Aorta (tissue), 5 donors: ENCODE data around the gene TBC1D1. TPM values are rescaled to one million over a fixed set of nuclear protein-coding genes. Genes with fewer than 3 reads are reported as not detected.

Source experiments
- ATAC-seq: fragments of 200-7000 bp; cut with Tn5 transposase; one replicate; pipeline ENCODE4 v1.9.1; 2022; ENCODE audit warnings: moderate library complexity; ENCODE audit not compliant: low FRiP score
- DNase-seq, 2 donors: peaks; one replicate each; pipeline ENCODE4 v3.0.0-alpha.2; 2020
- H3K27ac ChIP-seq, 2 donors: one replicate each; pipeline ENCODE4 v1.5.1; 2013; ENCODE audit warnings: low read length in 2 of 2, mild to moderate bottlenecking in 2 of 2, moderate library complexity in 2 of 2, control low read depth in 1 of 2, inconsistent platforms in 1 of 2, low read depth in 1 of 2
- H3K27me3 ChIP-seq, 2 donors: one replicate each; pipeline ENCODE4 v1.6.1; 2013; ENCODE audit warnings: control low read depth in 1 of 2, low read length in 1 of 2, mild to moderate bottlenecking in 1 of 2, moderate library complexity in 1 of 2; ENCODE audit not compliant: insufficient read depth in 2 of 2, control insufficient read depth in 1 of 2
- H3K36me3 ChIP-seq, 2 donors: one replicate each; pipeline ENCODE4 v1.6.1; 2013; ENCODE audit warnings: control low read depth in 1 of 2, low read length in 1 of 2, mild to moderate bottlenecking in 1 of 2; ENCODE audit not compliant: insufficient read depth in 2 of 2, control insufficient read depth in 1 of 2
- H3K4me1 ChIP-seq, 2 donors: one replicate each; pipeline ENCODE4 v1.6.1; 2013; ENCODE audit warnings: low read length in 2 of 2, control low read depth in 1 of 2, mild to moderate bottlenecking in 1 of 2, moderate library complexity in 1 of 2; ENCODE audit not compliant: insufficient read depth in 2 of 2, control insufficient read depth in 1 of 2
- H3K4me3 ChIP-seq, 2 donors: one replicate each; pipeline ENCODE4 v1.5.1; 2013; ENCODE audit warnings: low read length in 2 of 2, control low read depth in 1 of 2, mild to moderate bottlenecking in 1 of 2
- H3K9me3 ChIP-seq: one replicate; pipeline ENCODE4 v1.6.1; 2013; ENCODE audit warnings: mild to moderate bottlenecking, low read length; ENCODE audit not compliant: control insufficient read depth
- WGBS, 2 donors: extraction: QIAGEN DNeasy Blood & Tissue Kit; methylation state at CpG; one replicate each; pipeline ENCODE4 v1.1.7; 2013; 5-methylcytosine and 5-hydroxymethylcytosine counted together
- intact Hi-C, 2 donors: fragments of 100-400 bp; cut with DNase I; formaldehyde crosslinking; loops; one replicate each; pipeline versions ENCODE4 v1.14.2 to v1.15.0; 2022
- polyA plus RNA-seq, 2 donors: library from polyadenylated mRNA; stranded (reverse); fragments of 200-250 nt; gene quantifications; one replicate each; pipeline ENCODE4 v1.2.3, GENCODE V29; 2013
- total RNA-seq, 2 donors: library from RNA; stranded (reverse); fragmentation: NEBNext Ultra II Directional; extraction: Animal tissue kit (Norgen Biotek cat#: 25700); gene quantifications; one replicate each; pipeline ENCODE4 v1.2.1, GENCODE V29; 2021
- donor health status: healthy with polysubstance abuse.
- donor health status: Bipolar disorder and iron deficiency.
- donor health status: DM: no; HTN: no; CAD: no.
- donor health status: DM: no; HTN: no; CAD: no.
- donor health status: DM: yes; HTN: yes; CAD: no.

The TBC1D1 gene
- total and polyA plus RNA-seq, 4 donors: 66.4 to 219 (median 115) TPM

DNA sequence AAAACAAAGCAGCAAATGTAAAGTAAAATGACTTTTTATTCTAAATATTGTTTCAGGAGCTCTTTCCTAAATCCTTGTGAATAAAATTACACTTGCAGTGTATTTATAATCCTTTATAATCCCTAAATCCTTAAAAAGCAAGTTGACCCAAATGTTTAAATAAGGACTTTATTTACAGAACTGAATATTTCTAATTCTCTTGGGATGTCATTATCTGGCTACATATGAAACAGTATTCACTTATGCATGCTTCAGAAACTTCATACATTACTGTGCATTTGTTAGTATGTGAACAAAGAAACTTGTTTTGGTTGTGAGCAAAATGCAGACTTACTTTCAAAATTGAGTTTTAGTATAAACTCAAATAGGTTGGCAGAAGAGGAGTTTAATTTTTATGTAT lies 118.5 kb downstream of the TBC1D1 start:
- intact Hi-C loops: no loop called here
- ATAC-seq (no peak), DNase-seq (no peak)
- Histone ChIP-seq H3K36me3 (no peaks in the 10 kb centered on the region), H3K9me3 (no peaks in the 10 kb centered on the region), H3K4me3 (no peak overlapping the region), H3K27ac (no peak overlapping the region), H3K4me1 (peaks cover 8 to 9% of the 10 kb centered on the region in 2 donors), H3K27me3 (no peaks in the 10 kb centered on the region)

DNA sequence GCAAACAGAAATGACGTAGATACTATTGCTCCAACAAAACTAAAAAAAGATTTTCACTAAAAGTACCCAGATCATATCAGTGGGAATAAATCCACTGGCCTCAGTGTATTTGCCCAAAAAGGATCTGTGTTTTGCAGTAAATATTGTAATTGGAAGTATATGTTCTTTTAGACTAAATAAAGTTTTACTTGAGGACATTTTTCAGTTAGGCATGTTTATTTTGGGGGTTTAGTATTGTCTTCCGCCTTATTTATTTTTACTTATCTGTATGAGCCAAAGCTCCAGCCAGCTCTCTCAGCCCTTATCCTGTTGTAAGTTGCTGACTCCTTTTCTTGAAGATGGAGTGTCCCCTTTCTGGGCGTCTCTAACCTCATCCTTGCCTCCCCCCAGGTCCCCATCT lies 119.1 kb downstream of the TBC1D1 start:
- no peak overlapping the region for H3K4me3 ChIP-seq
- WGBS, 2 donors: 10 to 12% methylated on average over 3 of the region's 3 CpGs
- peak overlapping the region in 1 of 2 donors; percentile 23 for H3K27ac ChIP-seq
- intact Hi-C loops: loop anchor here in 1 of 2 donors (5.0 kb wide), 1 partner anchor 33 kb away; no protein-coding TSS in a partner anchor
- ATAC-seq (no peak), DNase-seq (no peak)
- no peaks in the 10 kb centered on the region for H3K36me3 ChIP-seq
- no peaks in the 10 kb centered on the region for H3K9me3 ChIP-seq
- H3K27me3 ChIP-seq: no peaks in the 10 kb centered on the region
- peaks cover 8 to 9% of the 10 kb centered on the region in 2 donors for H3K4me1 ChIP-seq

DNA sequence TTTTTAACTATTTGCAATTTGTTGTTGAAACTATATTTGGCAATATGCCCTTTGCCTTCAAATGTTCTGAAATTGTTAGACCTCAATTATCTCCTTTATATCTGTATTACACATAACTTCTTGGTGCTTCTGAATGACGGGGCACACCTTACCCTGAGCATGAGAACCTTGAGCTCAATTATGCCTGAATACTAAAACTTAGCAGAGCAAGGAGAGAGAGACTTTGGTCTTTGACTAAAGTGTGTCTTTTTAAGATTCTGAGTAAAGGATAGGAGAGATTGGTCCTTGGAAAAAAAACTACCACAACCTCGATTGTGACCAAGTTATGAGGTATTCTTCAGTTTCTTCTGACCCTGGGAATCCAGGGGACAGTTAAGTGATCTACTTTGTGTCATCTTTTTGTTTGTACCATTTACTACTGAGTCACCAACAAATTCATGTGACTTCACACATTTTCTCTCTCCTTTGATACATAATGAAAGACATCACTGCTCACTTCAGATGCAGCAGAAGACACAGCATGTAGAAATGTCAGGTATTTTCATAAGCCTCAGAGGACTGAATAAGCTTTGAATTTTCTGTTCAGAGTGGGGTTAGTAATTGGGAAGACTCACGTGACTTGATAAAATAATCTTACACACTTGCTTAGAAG lies 120.8 kb downstream of the TBC1D1 start:
- intact Hi-C loops: loop anchor here in 1 of 2 donors (5.0 kb wide), 1 partner anchor 34 kb away; no protein-coding TSS in a partner anchor
- no peaks in the 10 kb centered on the region for H3K36me3 ChIP-seq
- WGBS, 2 donors: 67 to 69% methylated on average over 3 of the region's 3 CpGs
- H3K4me3 ChIP-seq: no peak overlapping the region
- H3K27ac ChIP-seq: no peak overlapping the region
- no peaks in the 10 kb centered on the region for H3K27me3 ChIP-seq
- peaks cover 5 to 9% of the 10 kb centered on the region in 2 donors for H3K4me1 ChIP-seq
- H3K9me3 ChIP-seq: no peaks in the 10 kb centered on the region
- DNase-seq (no peak), ATAC-seq (no peak)

DNA sequence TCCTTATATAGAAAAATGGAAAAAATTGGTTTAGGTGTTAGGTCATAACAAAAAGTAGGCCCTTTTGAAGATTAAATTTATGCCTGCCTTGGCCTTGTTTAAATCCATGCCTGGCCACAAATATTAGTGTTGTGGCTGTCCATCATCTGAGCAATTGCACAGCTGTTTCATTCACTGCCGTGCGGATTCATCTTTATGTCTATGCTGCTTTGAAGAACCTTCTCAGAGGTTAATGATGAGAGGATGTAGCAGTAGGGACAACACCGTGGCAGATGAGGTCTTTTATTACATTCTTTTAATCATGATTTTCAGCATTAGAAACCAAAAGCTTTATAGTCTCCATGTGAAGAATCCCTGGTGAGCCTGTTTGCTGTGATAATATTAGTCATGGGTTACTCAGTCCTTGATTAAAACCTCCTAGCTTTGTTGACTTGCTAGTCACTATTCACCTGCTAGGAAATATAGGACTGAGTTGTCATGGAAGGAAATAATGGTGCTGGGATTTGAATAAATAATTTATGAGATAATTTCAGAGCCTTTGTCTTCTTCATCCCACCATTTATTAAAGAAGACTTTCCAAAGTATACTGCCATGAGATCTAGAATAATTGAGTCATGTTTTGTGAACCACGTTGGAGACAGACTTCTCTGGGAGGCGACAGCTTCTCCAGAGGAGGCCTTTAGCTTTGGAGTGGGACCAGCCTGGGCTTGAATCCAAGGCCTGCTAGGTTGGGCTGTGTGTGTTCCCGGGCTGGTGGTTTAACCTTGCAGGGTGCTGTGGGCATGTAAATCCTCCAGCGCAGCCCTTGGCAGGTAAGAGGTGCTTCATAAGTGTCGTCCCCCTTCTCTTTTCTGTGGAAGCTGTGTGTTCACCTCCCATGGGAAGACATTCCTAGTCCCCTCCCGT lies 122.8 kb downstream of the TBC1D1 start:
- peaks cover 0 to 2% of the 10 kb centered on the region in 2 donors for H3K36me3 ChIP-seq
- H3K27me3 ChIP-seq: no peaks in the 10 kb centered on the region
- 23 to 25% methylated on average over 9 of the region's 9 CpGs for WGBS, 2 donors
- no peaks in the 10 kb centered on the region for H3K9me3 ChIP-seq
- intact Hi-C loops: loop anchor here in 1 of 2 donors (5.0 kb wide), 1 partner anchor 36 kb away; no protein-coding TSS in a partner anchor
- DNase-seq (peak; percentile 82 to 87), ATAC-seq (peak; percentile 44)
- peaks cover 5% of the 10 kb centered on the region in 2 donors for H3K4me1 ChIP-seq
- no peak overlapping the region for H3K27ac ChIP-seq
- H3K4me3 ChIP-seq: no peak overlapping the region

DNA sequence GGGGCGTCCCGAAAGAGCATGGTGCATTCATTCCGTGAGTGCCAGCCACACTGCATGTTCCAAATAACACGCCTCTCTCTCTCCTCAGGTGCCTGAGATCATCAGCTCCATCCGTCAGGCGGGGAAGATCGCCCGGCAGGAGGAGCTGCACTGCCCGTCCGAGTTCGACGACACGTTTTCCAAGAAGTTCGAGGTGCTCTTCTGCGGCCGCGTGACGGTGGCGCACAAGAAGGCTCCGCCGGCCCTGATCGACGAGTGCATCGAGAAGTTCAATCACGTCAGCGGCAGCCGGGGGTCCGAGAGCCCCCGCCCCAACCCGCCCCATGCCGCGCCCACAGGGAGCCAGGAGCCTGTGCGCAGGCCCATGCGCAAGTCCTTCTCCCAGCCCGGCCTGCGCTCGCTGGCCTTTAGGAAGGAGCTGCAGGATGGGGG lies 123.6 kb downstream of the TBC1D1 start:
- ATAC-seq (peak; percentile 4), DNase-seq (no peak)
- H3K4me1 ChIP-seq: peaks cover 4 to 5% of the 10 kb centered on the region in 2 donors
- H3K9me3 ChIP-seq: no peaks in the 10 kb centered on the region
- intact Hi-C loops: loop anchor here in 1 of 2 donors (5.0 kb wide), 1 partner anchor 37 kb away; no protein-coding TSS in a partner anchor
- H3K27me3 ChIP-seq: no peaks in the 10 kb centered on the region
- peaks cover 0 to 2% of the 10 kb centered on the region in 2 donors for H3K36me3 ChIP-seq
- no peak overlapping the region for H3K4me3 ChIP-seq
- no peak overlapping the region for H3K27ac ChIP-seq
- WGBS, 2 donors: 80 to 82% methylated on average over 33 to 37 of the region's 37 CpGs

DNA sequence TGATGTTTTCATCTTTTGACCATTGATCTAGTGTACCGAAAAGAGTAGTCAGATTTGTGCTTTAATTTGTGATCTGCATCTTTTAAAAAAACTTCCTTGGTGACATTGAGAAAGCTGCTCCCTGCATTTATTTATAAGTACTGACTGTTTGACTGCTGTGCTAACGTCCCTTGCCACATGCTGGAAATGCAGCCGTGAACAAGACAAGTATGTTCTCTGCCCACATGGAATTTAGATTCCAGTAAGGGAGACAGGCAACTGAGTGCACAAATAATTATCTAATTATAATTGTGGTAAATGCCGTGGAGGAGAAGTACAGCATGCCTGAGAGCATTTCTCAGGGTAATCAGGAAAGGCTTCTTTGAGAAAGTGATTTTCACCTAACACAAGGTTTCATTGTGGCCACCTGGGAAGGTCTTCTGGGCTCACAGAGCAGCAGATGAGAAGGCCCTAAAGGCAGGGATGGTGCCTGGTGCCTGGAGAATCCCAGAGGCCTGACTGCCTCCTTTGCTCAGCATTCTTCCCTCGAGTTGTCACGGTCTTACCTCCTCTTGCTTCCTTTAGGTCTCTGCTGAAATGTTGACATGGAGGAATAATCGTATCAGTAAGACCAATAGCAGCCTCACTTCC lies 125.1 kb downstream of the TBC1D1 start:
- intact Hi-C loops: no loop called here
- Histone ChIP-seq H3K4me3 (no peak overlapping the region), H3K27ac (no peak overlapping the region), H3K9me3 (no peaks in the 10 kb centered on the region), H3K27me3 (no peaks in the 10 kb centered on the region), H3K36me3 (peaks cover 0 to 2% of the 10 kb centered on the region in 2 donors), H3K4me1 (peaks cover 0 to 2% of the 10 kb centered on the region in 2 donors)
- DNase-seq: no peak
- WGBS, 2 donors: 51% methylated on average over 7 of the region's 7 CpGs
- ATAC-seq: no peak

DNA sequence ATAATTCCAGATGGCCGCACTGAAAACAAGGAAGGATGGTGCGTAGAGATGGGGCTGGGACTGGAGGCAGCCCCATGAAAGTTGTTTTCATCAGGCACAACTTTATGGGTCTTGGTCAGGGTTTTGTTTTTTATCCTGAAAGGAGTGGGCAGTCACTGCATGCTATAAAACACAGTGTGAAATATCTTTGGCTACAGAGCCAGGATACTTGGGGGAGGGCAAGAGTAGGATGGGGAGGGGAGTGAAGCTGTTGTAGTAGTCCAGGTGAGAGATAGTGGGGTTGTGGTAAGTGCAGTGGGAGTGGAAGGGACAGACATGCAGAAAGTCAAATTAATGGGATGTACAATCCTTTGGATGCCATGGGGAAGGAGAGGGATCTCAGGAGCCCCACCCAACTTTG lies 125.8 kb downstream of the TBC1D1 start:
- Histone ChIP-seq H3K27ac (no peak overlapping the region), H3K27me3 (no peaks in the 10 kb centered on the region), H3K4me1 (peaks cover 0 to 2% of the 10 kb centered on the region in 2 donors), H3K36me3 (peaks cover 0 to 5% of the 10 kb centered on the region in 2 donors), H3K4me3 (no peak overlapping the region), H3K9me3 (no peaks in the 10 kb centered on the region)
- WGBS, 2 donors: 88 to 92% methylated on average over 2 of the region's 2 CpGs
- no peak for DNase-seq
- intact Hi-C loops: no loop called here
- ATAC-seq: no peak

DNA sequence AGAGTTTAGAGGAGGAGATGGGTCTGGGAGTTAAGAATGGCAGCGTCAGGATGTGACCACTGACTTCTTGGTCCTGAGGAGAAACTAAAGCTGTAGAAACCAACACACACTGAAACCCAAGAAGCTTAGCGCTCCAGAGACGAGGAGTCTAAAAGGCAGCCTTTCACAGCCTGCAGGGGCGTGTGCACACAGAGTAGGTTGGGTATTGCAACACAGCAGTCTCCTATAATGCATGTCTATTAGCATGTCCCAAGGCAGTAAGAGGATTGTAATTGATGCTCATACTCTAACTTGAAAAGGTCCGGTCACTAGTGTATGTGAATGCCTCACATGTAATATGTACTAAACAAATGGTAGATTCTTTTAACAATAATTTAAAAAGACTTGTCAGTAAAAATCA lies 126.7 kb downstream of the TBC1D1 start:
- intact Hi-C loops: no loop called here
- Histone ChIP-seq H3K36me3 (peaks cover 0 to 6% of the 10 kb centered on the region in 2 donors), H3K4me3 (no peak overlapping the region), H3K9me3 (no peaks in the 10 kb centered on the region), H3K27me3 (no peaks in the 10 kb centered on the region), H3K4me1 (peaks cover 0 to 2% of the 10 kb centered on the region in 2 donors), H3K27ac (no peak overlapping the region)
- WGBS, 2 donors: 79 to 80% methylated on average over 5 of the region's 5 CpGs
- no peak for ATAC-seq
- no peak for DNase-seq
